Brain pericyte (primary cell): Measurements from ENCODE around the gene PTPN14.

ENCODE experiments used
- DNase-seq: peaks from one replicate; pipeline ENCODE4 v3.0.0-alpha.2; 2012; ENCODE audit warnings: low read depth, low spot score

Gene PTPN14

DNA sequence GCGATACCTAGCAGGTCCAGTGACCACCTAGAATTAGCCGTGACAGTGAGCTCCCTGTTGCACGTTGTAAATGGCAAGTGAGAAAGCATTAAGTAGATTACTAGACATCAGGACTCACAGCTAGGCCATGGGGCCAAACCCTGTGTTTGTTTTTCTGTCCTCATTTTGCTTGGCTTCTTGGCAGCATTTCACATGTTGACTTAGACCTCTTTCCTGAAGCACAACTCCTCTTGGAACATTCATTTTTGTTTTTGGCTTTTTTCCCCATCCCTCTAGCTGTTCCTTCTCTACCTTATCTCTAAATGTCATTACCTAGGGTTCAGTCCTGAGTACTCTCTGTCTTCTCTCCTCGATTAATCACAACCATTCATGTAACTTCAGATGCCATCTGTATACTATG, 16.9 kb upstream of the PTPN14 start:
- no peak for DNase-seq

DNA sequence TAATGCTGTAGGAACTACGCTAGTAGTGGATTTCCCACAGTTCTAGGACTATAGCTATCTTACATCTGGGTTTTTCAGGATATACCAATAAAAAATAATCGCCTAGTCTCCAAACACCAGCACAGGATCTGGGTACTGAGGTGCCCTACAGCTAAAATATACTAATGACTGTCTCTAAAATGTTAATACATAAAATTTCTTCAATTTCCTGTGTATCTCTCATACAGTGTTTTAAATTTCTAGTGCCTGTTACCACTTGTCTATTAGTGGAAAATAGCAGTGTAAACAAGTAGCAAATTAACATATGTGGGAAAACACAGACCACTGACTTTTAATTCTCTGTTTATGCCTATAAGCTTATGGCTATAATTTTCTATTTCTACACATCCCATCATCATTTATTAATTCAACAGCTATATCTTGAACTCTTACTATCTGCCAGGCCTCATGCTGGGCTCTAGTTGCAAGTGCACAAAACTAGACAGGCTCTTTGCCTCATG, 16.1 kb upstream of the PTPN14 start:
- no peak for DNase-seq

DNA sequence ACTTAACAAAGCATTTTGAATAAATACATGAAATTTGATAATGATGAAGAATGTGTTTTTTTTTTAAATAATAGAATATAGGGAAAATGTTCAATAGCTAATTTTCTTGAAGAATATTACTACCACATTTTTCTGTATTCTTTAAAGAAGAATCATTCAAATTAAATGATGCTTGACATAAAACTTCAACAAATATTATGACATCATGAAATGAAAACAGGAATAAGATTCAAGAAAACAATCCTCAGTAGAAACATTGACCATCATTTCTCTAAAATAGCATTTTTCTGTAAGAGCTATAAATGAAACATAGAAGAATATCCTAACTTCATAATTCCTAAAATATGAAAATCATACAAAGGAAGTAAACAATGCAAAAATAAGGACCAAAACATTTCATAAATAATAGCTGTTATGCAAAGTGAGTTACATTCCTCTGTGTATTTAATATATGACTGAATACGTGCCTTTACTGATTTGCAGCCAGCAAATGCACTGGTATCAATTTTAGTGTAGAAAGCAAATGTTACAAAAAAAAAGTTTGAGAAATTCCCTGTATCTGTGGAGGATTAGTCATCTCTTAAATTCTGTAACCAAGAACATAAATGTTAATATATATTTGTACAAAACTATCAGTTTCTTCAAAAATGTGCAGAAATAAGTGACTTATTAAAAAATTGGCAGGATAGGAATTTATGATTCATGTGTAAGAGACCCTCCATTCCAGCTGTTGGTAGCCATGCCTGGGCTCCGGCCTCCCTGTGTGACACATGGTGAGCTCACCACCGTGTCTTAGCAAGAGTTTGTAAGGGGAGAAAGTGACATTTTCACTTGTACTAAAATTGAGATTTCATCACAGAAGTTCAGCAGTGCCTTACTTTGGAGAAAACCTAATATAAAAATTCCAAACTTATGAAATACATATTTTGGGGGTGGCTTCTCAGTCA, 15.0 kb upstream of the PTPN14 start:
- no peak for DNase-seq

DNA sequence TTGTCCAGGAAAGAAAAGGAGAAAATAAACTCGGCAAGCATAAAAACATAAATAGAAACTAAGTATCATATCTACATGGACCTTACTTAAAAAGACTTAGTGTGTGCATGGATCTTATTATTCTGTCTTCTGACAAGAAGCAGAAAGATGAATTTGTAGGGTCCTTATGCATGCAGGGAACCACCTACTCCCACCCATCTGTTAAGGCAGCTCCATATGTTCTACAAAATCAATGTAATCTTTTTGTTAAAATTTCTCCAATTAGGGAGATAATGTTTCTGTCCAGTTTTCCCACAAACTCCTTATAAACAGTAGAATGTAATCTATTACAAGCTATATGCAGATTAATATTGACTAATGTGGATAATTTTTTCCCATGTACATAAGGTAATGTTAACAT, 13.9 kb upstream of the PTPN14 start:
- DNase-seq, result no peak

DNA sequence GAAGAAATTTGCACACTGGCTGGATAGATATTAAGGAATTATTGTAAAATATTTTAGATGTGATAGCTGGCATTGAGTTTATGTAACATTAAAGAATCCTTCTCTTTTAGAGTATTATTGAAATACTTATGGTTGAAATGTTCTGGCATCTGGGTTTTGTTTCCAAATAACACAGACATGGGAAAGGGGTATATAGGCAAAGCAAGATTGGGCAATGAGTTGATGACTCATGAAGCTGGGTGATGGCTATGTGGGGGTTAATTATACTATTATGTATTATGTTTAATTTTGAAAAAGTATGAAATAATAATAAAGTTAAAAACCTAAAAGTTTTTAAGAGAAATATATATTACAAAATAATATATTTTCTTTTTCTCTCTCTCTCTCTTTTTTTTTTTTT, 12.5 kb upstream of the PTPN14 start:
- DNase-seq, result no peak

GRCh38 chr1:214557952-214558735, 6.7 kb upstream of the PTPN14 start:
- no peak for DNase-seq

- DNase-seq, result no peak
These were observed 1.8 kb upstream of the PTPN14 start for GRCh38 chr1:214553142-214553710.

DNA sequence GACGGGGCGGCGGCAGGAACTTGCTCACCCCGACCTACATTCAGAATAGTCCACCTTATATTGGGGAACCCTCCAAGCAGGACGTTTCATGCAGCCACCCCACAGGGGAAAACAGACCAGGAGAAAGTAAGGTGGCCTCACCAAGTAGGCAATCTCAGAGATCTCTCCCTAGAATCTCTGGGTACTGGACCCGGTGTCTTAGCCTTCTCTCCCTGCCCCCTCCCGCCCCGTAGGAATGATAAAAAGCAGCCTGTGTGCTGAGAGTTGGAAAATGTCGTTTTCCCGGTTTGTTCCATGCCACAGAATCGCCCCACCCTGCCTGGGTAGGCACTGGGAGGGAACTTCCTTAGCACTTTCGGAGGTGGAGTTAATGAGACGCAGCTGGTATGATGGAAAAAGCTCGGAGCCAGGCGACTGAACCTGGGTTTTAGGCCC, 789 bp upstream of the PTPN14 start:
- DNase-seq, result no peak

DNA sequence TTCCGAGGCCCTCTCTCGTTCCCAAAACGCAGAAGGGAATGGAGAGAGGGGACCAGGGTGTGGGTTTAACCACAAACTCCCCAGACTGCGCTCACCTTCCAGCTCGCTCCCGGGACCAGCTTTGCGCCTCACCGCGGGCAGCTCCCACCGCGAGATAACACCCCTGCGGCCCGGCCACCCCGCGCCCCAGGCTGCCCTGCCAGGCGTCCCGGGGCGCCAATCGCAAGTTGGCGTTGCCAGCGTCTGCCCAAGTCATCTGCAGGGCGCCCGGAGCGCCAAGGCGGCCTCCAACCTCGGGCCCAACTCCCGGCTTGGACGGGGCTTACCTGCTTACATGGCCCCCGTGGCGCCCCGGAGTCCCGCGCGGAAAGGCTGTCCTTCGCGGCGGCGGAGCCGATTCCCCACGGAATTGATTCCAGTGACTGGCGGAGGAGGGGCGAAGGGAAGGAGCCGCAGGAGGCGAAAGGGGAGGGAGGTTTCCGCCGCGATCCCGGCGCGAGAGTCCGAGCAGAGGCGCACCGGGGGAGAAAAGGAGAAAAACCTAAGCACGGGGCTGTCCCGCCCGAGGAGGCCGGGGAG, 456 bp downstream of the PTPN14 start:
- DNase-seq, result no peak

GRCh38 chr1:214550013-214550856, 1.2 kb downstream of the PTPN14 start:
- DNase-seq, result no peak

DNA sequence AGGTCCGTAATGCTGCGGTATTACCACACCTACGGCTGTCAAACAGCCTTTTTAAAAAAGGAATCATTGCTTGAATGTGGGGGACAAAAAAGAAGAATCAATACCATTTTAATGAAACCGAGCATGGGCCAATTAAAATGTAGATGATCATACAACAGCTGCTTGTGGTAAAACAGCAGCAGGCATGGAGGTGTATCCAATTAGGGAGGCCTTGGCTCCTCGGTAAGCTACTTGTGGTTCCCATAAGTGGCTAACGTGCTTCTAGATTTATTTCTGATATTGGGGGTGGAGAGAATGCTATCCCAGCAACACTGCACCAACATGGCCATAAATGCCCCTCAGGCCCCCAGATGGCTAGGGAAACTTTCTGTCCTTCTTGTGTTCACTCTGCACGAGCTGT, 1.8 kb downstream of the PTPN14 start:
- DNase-seq, result no peak

- no peak for DNase-seq
These were observed 2.4 kb downstream of the PTPN14 start for GRCh38 chr1:214548988-214549387.

DNA sequence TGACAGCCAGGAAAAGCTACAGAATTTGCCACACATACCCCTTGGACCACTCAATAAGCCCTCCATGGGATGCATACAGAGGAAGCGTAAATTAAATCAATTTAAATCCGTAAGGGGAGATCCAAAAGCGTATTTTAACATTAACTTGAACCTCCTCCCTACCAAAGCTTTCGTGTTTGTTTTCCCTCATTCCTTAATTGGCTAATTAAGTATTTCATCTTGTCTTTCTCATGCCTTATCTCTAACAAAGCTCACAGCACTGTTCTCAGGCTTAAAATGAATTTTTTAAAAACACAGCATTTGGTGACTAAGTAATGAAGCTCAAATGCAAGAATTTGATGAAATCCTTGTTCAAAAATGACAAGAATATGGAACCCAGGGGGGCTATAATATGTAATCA, 3.1 kb downstream of the PTPN14 start:
- no peak for DNase-seq

- no peak for DNase-seq
These were observed 3.7 kb downstream of the PTPN14 start for GRCh38 chr1:214547747-214548146.

GRCh38 chr1:214546886-214547641, 4.3 kb downstream of the PTPN14 start:
- DNase-seq, result no peak

GRCh38 chr1:214546084-214546483, 5.3 kb downstream of the PTPN14 start:
- no peak for DNase-seq

- DNase-seq, result no peak
These were observed 6.1 kb downstream of the PTPN14 start for GRCh38 chr1:214545293-214545692.

GRCh38 chr1:214544791-214545190, 6.6 kb downstream of the PTPN14 start:
- DNase-seq, result no peak

- DNase-seq, result no peak
These were observed 8.9 kb downstream of the PTPN14 start for GRCh38 chr1:214542275-214543199.
